Embryonic facial prominence (tissue), 1 donor: Measurements from ENCODE around the gene TMEM169.
"Not testable (repeated sequence)": the region's sequence is repeated elsewhere in the genome, so short reads cannot be mapped to it uniquely, and the experiment has no call there.

Source experiments
- DNase-seq: peaks from one replicate; pipeline ENCODE4 v3.0.0-alpha.2; 2016; ENCODE audit errors: extremely low spot score

TMEM169 gene

GRCh38 chr2:216071111-216071851, 10.4 kb upstream of the TMEM169 start:
- DNase-seq: no peak

DNA sequence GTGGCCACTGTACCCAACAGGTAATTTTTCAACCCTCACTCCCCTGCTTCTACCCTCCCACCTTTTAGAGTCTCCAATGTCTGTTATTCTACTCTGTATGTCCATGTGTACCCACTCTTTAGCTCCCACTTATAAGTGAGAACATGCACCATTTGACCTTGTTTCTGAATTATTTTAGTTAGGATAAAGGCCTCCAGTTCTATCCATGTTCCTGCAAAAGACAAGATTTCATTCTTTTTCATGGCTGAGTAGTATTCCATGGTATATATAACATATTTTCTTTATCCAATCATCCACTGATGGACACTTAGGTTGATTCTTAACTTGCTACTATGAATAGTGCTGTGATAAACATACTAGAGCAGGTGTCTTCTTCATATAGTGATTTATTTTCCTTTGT, 9.2 kb upstream of the TMEM169 start:
- no peak for DNase-seq

GRCh38 chr2:216073773-216074172, 7.9 kb upstream of the TMEM169 start:
- DNase-seq: no peak

DNA sequence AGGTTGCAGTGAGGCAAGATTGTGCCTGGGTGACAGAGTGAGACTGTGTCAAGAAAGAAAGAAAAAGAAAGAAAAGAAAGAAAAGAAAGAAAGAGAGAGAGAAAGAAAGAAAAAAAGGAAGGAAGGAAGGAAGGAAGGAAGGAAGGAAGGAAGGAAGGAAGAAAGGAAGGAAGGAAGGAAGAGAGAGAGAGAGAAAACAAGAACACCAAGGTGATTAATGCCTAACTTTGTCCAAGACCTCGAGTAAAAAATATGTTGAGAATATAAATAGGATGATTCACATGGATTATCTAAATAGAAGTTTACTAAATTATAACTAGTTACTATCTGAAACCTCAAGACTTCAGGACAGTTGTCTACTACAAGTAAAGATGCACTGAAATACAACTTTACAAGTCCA, 7.3 kb upstream of the TMEM169 start:
- no peak for DNase-seq

GRCh38 chr2:216074794-216075193, 6.9 kb upstream of the TMEM169 start:
- DNase-seq: no peak

DNA sequence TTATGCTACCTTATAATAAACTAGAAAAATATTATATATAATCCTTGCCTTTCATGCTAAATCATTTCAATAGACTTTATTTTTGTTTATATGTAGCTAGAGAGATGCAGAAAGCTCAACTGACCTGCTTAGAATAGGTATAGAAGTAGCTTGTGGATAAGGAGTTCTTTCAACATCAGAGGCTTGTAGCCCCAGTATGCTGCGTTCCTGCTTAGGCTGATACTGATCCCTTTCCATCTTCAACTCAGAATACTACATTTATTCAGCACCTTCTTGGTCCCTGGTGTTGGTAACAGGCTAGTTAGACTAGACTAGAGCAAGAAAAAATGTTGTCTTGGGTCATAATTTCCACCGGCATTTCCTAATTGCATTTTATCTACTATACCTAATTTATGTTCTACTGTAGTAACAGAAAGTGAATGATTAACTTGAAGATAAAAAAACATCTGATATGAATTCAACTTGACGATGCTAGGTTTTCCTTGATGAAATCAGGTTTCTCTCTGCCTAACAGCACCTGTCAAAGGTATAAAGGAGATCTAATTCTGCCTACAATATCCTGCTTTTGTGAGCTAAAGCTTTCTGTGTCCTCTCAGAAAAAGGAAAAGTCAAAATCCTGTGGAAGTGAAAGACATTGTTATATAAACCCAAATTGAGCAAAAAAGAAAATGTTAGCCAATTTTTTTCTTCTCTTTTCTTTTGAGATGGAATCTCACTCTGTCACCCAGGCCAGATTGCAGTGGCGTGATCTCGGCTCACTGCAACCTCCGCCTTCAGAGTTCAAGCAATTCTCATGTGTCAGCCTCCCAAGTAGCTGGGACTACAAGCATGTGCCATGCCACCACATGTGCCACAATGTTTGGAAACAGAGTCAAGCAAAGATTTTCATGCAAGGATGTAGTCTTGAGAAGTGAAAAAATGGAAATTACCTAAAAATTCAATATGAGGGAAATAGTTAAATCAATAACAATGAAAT, 5.9 kb upstream of the TMEM169 start:
- no peak for DNase-seq

DNA sequence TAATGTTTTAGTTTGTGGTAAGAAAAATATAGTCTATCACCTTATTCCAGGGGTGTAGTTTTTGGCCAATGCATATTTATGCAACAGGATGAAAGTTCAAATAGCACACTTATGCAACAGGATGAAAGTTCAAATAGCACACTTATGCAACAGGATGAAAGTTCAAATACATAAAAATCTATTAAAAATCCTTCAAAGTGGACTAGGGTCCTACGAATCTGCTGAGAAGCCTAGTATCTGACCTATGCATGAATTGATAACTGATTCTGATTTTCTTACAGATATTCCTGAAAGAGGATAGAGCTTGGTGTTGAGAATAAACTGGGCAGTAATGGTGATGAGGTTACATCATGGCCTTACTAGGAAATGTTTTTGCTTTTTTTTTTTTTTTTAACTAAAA, 2.9 kb upstream of the TMEM169 start:
- no peak for DNase-seq

DNA sequence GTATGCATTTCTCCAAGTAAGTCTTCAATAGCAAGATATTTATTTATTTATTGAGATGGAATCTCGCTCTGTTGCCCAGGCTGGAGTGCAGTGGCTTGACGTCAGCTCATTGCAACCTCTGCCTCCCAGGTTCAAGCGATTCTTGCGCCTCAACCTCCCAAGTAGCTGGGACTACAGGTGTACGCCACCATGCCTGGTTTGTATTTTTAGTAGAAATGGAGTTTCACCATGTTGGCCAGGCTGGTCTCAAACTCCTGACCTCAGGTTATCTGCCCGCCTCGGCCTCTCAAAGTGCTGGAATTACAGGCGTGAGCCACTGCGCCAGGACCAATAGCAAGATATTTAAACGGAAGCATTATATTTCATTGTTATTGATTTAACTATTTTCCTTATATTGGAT, 1.7 kb upstream of the TMEM169 start:
- DNase-seq: not testable (repeated sequence)

- no peak for DNase-seq
These were observed 707 bp upstream of the TMEM169 start for GRCh38 chr2:216081012-216081411.

DNA sequence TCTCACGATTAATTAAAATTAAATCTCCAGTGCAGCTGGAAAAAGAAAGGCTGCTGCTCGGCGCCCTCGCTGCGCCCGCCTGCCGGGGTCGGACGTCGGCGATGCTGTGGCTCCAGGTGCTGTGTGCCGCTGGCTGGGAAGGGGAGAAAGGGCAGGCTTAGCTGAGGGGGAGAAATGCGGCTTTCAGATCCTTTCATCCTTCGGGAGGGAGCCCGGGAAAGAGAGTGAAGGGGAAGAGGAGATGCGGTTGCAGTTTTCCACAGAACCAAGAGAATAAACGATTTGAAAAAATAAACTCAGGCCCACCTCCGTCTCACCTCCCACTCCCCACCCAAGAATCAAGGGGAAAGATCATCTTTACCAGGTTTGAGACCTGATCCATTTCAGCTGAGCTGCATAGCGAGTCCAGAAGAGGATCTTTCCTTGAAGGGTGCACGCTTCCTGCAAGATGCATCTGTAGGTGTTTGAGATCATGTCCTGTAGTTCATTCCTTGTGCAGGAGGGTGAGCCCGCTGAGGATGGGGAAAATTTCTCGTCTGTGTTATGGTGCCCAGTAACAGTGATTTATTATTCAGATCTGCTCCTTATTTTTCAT, 495 bp downstream of the TMEM169 start:
- no peak for DNase-seq

DNA sequence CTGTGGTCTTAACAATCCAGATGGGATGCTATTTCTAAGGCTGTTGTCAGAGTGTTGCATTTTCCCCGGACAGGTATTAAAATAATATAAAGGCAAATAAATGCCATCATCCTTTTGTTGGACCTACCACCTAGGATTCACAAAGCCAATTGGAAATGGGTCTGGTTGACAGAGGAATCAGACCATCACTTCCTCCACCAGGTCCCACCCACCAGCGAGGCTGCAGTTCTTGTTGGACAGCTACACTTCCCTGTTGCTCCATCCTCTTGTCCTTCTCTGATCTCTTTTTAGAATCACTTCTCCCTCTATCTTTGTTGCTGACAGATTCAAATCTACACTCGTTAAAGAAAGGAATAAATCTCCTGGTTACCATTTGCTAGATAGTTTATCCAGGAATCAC, 1.1 kb downstream of the TMEM169 start:
- no peak for DNase-seq

- DNase-seq: no peak
These were observed 2.0 kb downstream of the TMEM169 start for GRCh38 chr2:216083464-216084281.

- DNase-seq: no peak
These were observed 2.8 kb downstream of the TMEM169 start for GRCh38 chr2:216084547-216084946.

DNA sequence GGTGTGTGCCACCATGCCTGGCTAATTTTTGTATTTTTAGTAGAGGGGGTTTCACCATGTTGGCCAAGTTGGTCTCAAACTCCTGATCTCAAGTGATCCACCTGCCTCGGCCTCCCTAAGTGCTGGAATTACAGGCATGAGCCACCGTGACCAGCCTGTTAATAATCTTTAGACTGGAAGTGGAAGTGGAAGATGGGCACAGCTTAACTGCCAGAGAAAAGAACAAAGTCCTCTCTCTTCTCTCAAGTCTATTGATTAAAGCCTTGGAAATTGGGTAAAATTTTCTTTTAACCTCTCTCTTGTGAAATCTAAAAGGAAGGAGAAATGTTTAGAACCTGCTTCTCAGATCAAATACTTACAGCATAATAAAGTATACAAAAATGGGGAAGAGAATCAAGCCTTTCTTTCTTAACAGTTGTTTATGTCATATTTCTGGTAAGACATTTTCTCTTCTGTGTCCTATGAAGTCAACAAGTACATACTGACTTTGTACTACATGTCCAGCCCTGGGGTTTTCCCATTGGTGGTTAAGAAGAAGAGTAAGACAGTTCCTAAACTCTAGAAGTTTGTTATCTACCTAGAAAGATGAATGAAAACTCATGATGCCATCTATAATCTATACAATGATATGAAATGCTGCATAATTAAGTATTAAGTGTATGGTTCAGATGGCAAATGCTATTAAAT, 4.6 kb downstream of the TMEM169 start:
- no peak for DNase-seq

- no peak for DNase-seq
These were observed 8.7 kb downstream of the TMEM169 start for GRCh38 chr2:216090369-216090786.

DNA sequence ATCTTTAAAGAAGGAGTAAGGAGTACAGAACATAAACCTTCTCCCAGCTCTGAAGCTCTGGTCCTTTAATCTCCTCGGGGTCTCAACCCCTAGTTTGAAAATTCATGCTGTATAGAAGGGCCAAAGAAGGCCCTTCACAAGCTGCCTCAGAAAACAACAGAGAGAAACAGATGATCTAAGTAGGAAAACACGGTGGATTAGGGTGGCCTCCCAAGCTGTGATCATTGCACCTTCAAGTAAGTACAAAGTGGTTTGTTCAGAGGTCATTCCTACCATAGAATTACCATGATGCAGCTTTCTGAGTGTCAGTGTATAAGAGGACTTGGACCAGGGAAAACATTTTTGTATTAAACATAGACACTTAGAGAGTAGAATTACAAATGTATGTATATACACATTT, 10.9 kb downstream of the TMEM169 start:
- no peak for DNase-seq

DNA sequence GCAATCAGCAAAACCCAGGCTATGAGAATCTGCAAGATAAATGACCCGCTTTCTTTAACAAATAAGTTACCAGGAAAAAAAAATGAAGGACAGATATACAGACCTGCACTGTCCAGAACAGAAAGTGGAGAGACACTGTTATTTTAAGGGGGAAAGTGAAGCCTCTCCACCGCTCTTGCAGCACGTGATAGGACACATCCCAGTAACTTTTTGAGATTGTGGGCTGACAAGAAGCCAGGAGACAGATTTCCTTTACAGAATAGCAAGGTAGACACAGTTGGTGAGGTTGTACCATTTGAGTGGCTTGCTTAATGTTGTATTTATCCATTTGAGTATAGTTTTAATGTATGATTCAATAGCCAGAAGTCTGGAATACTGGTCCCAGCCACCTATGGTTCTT, 13.0 kb downstream of the TMEM169 start:
- no peak for DNase-seq

GRCh38 chr2:216098421-216099334, 17.0 kb downstream of the TMEM169 start:
- DNase-seq: no peak

DNA sequence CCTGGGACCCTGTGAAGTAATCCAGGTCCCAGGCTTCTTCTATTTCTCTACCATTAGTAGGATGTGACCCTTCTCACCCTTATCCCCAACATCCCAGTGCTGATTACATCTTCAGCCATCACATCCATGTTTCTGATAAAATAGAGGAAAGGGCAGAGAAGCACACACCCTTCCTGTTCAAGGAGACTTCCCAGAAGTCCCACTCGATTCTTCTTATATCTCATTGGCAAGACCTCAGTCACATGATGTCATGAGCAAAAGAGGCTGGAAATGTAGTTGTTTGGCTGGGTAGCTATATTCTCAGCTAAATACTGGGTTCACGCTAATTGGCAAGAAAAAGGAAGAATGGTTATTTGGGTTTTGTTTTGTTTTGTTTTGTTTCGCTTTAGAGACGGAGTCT, 19.4 kb downstream of the TMEM169 start:
- no peak for DNase-seq

- no peak for DNase-seq
These were observed 21.5 kb downstream of the TMEM169 start for GRCh38 chr2:216103213-216103612.
